Thymus (tissue), 11 donors: Measurements from ENCODE around the gene AIRE. TPM values are rescaled to one million over a fixed set of nuclear protein-coding genes. Genes with fewer than 3 reads are reported as not detected.
"Not testable (repeated sequence)": the region's sequence is repeated elsewhere in the genome, so short reads cannot be mapped to it uniquely, and the experiment has no call there.

ENCODE experiments used
- DNase-seq, 9 donors: peaks; one replicate each; pipeline ENCODE4 v3.0.0-alpha.2; 2013; ENCODE audit warnings: low spot score in 9 of 9, low read depth in 6 of 9, missing footprints in 1 of 9
- H3K27ac ChIP-seq, 2 donors: one replicate each; pipeline ENCODE4 v1.5.1; 2013; ENCODE audit warnings: control low read depth in 1 of 2, low read depth in 1 of 2, low read length in 1 of 2, mild to moderate bottlenecking in 1 of 2, moderate library complexity in 1 of 2
- H3K27me3 ChIP-seq, 2 donors: one replicate each; pipeline ENCODE4 v1.5.1; 2013; ENCODE audit warnings: low read length in 1 of 2; ENCODE audit not compliant: control insufficient read depth in 2 of 2, insufficient read depth in 1 of 2
- H3K36me3 ChIP-seq, 2 donors: one replicate each; pipeline ENCODE4 v1.5.1; 2013; ENCODE audit warnings: low read length in 1 of 2, mild to moderate bottlenecking in 1 of 2, moderate library complexity in 1 of 2; ENCODE audit not compliant: control insufficient read depth in 2 of 2, insufficient read depth in 2 of 2
- H3K4me1 ChIP-seq, 2 donors: one replicate each; pipeline ENCODE4 v1.5.1; 2013; ENCODE audit warnings: low read length in 2 of 2; ENCODE audit not compliant: control insufficient read depth in 2 of 2, insufficient read depth in 2 of 2
- H3K4me3 ChIP-seq, 2 donors: one replicate each; pipeline ENCODE4 v1.5.1; 2013; ENCODE audit warnings: low read length in 2 of 2, control low read depth in 1 of 2, mild to moderate bottlenecking in 1 of 2
- H3K9me3 ChIP-seq, 2 donors: one replicate each; pipeline ENCODE4 v1.5.1; 2013; ENCODE audit warnings: low read length in 1 of 2, mild to moderate bottlenecking in 1 of 2; ENCODE audit not compliant: control insufficient read depth in 2 of 2, insufficient read depth in 1 of 2
- WGBS: extraction: QIAGEN DNeasy Blood & Tissue Kit; methylation state at CpG from one replicate; pipeline ENCODE4 v1.1.7; 2013; 5-methylcytosine and 5-hydroxymethylcytosine counted together
- polyA plus RNA-seq: library from polyadenylated mRNA; stranded (reverse); fragments of 200-250 nt; gene quantifications from one replicate; pipeline ENCODE4 v1.2.3, GENCODE V29; 2013
- total RNA-seq: library from RNA; stranded (reverse); fragments of 120-200 nt; gene quantifications from one replicate; pipeline ENCODE4 v1.2.4, GENCODE V29; 2013
- donor health status: healthy.

Gene AIRE
- total and polyA plus RNA-seq, 2 donors = 11.9 to 52.2 TPM

GRCh38 chr21:44279354-44280260 lies 6.1 kb upstream of the AIRE start:
- no peaks in the 10 kb centered on the region for H3K36me3 ChIP-seq
- H3K4me1 ChIP-seq = no peaks in the 10 kb centered on the region
- DNase-seq = no peak
- peaks cover 0 to 17% of the 10 kb centered on the region in 2 donors for H3K27me3 ChIP-seq
- H3K27ac ChIP-seq = no peak overlapping the region
- H3K4me3 ChIP-seq = no peak overlapping the region
- 95% methylated on average over 19 of the region's 19 CpGs for whole genome bisulfite sequencing
- peaks cover 0 to 2% of the 10 kb centered on the region in 2 donors for H3K9me3 ChIP-seq

- peaks cover 0 to 2% of the 10 kb centered on the region in 2 donors for H3K9me3 ChIP-seq
Observed at GRCh38 chr21:44281801-44282200, 3.9 kb upstream of the AIRE start.

DNA sequence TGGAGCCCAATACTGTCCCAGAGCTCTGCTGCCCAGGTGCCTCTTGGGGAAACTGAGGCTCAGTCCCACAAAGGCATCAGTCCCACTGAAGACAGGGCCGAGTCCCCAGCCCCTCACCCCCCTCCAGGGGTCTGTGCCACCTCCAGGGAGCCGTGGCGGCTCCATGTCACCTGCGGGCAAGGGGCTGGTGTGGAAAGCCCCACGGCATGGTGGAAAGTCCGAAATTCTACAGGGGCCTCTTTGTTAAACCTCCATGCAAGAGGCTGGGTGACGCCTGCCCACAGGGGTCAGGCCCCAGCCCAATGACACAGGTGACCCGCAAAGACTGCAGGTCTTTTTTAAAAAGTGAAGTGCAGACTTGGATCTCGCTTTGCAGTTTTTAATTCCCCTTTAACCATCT lies 3.3 kb upstream of the AIRE start:
- no peaks in the 10 kb centered on the region for H3K4me1 ChIP-seq
- DNase-seq = no peak
- H3K27ac ChIP-seq = no peak overlapping the region
- 95% methylated on average over 9 of the region's 9 CpGs for WGBS
- peaks cover 0 to 43% of the 10 kb centered on the region in 2 donors for H3K27me3 ChIP-seq
- H3K9me3 ChIP-seq = peaks cover 0 to 2% of the 10 kb centered on the region in 2 donors
- no peaks in the 10 kb centered on the region for H3K36me3 ChIP-seq
- no peak overlapping the region for H3K4me3 ChIP-seq

More at GRCh38 chr21:44281801-44282200, 3.9 kb upstream of the AIRE start:
- H3K36me3 ChIP-seq = no peaks in the 10 kb centered on the region
- H3K27me3 ChIP-seq = peaks cover 0 to 38% of the 10 kb centered on the region in 2 donors
- no peak overlapping the region for H3K27ac ChIP-seq
- no peak for DNase-seq
- WGBS = 97% methylated on average over 9 of the region's 9 CpGs
- H3K4me3 ChIP-seq = no peak overlapping the region
- no peaks in the 10 kb centered on the region for H3K4me1 ChIP-seq

- peaks cover 0 to 51% of the 10 kb centered on the region in 2 donors for H3K27me3 ChIP-seq
- 89% methylated on average over 11 of the region's 11 CpGs for WGBS
- H3K36me3 ChIP-seq, H3K27ac ChIP-seq, H3K9me3 ChIP-seq, H3K4me1 ChIP-seq, H3K4me3 ChIP-seq, DNase-seq: not testable (repeated sequence)
Observed at GRCh38 chr21:44283211-44283785, 2.4 kb upstream of the AIRE start.

GRCh38 chr21:44283948-44284347 lies 1.7 kb upstream of the AIRE start:
- Histone ChIP-seq H3K27me3 (peaks cover 0 to 54% of the 10 kb centered on the region in 2 donors), H3K9me3 (peaks cover 0 to 2% of the 10 kb centered on the region in 2 donors), H3K36me3 (no peaks in the 10 kb centered on the region), H3K4me1 (no peaks in the 10 kb centered on the region), H3K27ac (no peak overlapping the region), H3K4me3 (no peak overlapping the region)
- 36% methylated on average over 11 of the region's 11 CpGs for WGBS
- DNase-seq = no peak

DNA sequence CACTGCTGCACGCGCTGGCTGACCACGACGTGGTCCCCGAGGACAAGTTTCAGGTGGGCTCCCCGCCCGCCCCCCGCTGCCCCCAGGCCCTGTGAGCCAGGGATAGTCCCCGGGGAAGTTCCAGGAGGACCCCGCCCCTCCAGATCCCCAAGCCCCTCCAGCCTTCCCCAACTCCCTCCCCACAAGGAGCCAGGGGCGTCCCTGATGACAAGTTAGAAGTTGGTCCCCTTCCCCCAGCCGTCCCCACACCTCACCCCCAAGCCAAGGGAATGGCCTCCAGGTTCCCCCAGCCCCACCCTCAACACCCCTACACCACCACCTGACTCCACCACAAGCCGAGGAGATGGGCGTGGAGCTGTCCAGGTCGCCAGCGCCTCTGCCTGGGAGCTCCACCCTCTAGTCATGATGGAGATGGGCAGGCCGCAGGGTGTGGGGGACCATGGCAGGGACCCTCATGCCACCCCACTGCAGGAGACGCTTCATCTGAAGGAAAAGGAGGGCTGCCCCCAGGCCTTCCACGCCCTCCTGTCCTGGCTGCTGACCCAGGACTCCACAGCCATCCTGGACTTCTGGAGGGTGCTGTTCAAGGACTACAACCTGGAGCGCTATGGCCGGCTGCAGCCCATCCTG lies 525 bp downstream of the AIRE start:
- H3K9me3 ChIP-seq = peaks cover 0 to 2% of the 10 kb centered on the region in 2 donors
- WGBS = 81% methylated on average over 21 of the region's 21 CpGs
- H3K27ac ChIP-seq = no peak overlapping the region
- no peak for DNase-seq
- H3K4me3 ChIP-seq = no peak overlapping the region
- peaks cover 0 to 52% of the 10 kb centered on the region in 2 donors for H3K27me3 ChIP-seq
- H3K4me1 ChIP-seq = no peaks in the 10 kb centered on the region
- no peaks in the 10 kb centered on the region for H3K36me3 ChIP-seq

DNA sequence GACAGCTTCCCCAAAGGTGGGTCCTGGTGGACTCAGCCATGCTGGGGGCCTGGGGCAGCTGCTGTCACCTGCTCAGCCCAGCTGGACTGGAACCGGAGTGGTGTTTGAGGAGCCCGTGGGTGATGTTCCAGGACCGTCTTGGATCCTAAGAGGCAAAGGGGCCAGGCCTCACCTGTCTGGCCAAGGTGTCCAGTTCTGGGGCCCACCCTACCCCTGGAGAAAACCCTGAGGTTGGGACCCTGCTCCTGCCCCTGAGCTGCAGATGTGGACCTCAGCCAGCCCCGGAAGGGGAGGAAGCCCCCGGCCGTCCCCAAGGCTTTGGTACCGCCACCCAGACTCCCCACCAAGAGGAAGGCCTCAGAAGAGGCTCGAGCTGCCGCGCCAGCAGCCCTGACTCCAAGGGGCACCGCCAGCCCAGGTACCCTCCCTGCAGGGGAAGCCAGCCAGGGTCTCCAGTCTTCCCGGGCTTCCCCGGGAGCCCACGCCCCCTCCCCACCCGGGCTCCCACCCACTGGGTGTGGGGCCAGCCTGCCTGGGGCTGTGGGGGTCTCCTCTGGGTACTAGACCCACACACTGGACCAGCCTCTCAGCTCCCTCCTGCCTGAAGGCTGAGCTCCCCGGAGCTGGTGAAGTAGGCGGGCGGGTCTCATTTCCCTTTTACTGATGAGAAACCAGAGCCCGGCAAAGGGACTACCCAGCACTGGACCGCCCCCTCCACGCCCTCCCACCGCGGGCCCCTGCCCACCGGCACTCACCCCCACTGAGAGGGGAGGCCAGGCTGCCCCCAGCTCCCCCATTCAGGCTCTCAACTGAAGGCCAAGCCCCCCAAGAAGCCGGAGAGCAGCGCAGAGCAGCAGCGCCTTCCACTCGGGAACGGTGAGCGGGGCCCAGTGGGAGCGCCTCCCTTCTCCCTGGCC lies 1.3 kb downstream of the AIRE start:
- H3K9me3 ChIP-seq = peaks cover 0 to 2% of the 10 kb centered on the region in 2 donors
- no peak overlapping the region for H3K4me3 ChIP-seq
- no peaks in the 10 kb centered on the region for H3K36me3 ChIP-seq
- peaks cover 0 to 52% of the 10 kb centered on the region in 2 donors for H3K27me3 ChIP-seq
- no peak for DNase-seq
- WGBS = 92% methylated on average over 31 of the region's 31 CpGs
- no peaks in the 10 kb centered on the region for H3K4me1 ChIP-seq
- H3K27ac ChIP-seq = no peak overlapping the region

GRCh38 chr21:44288251-44289110 lies 2.8 kb downstream of the AIRE start:
- no peaks in the 10 kb centered on the region for H3K4me1 ChIP-seq
- 98% methylated on average over 23 of the region's 23 CpGs for WGBS
- peaks cover 0 to 47% of the 10 kb centered on the region in 2 donors for H3K27me3 ChIP-seq
- peaks cover 0 to 2% of the 10 kb centered on the region in 2 donors for H3K9me3 ChIP-seq
- no peak overlapping the region for H3K4me3 ChIP-seq
- no peak for DNase-seq
- H3K36me3 ChIP-seq = no peaks in the 10 kb centered on the region
- no peak overlapping the region for H3K27ac ChIP-seq
